ENCODE results near the gene TMEM123. TPM values are rescaled to one million over a fixed set of nuclear protein-coding genes. Genes with fewer than 3 reads are reported as not detected.

The TMEM123 gene
- total RNA-seq, 1 experiment from 2014 or later = 116 TPM

DNA sequence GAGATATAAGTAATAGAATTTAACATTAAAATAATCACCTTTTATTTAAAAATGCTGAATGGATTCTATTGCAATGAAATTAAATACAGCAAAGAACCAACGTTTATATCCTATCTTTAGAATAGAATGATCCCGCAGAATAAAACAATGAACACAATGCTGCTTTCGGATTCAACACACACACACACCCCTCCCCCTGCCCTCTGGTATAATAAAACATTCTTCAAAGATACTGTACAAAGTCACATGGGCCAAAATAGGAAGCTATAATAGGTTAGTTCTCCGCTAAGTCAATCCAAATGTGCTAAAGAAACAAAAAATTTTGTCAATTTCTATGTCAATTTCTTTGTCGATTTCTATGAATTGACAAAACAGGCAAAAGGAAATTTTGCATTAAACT lies 47.1 kb downstream of the TMEM123 start (continued):
- no peak for TF ChIP-seq PRRX2 (CRISPR knock-in tag; IDR thresholded peaks at IDR 0.05)

DNA sequence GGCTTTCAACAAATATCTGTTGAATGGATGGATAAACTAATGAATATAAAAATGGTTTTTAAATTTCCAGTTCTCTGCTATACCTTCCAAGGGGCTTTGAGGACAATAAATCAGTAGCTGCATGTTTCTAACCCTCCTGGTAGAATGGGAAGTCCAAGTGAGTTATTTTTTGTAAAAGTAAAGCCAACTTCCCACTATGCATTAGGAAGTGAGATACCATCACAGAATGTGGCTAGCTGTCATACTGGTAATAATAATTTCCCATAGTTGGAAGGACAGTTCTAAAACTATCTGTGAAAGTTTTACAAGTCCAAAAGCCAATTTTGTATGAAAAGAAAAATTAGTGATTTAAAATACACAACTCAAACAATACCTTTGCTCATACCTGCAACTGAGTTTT lies 50.0 kb downstream of the TMEM123 start:
- TF ChIP-seq, protein P1, sequence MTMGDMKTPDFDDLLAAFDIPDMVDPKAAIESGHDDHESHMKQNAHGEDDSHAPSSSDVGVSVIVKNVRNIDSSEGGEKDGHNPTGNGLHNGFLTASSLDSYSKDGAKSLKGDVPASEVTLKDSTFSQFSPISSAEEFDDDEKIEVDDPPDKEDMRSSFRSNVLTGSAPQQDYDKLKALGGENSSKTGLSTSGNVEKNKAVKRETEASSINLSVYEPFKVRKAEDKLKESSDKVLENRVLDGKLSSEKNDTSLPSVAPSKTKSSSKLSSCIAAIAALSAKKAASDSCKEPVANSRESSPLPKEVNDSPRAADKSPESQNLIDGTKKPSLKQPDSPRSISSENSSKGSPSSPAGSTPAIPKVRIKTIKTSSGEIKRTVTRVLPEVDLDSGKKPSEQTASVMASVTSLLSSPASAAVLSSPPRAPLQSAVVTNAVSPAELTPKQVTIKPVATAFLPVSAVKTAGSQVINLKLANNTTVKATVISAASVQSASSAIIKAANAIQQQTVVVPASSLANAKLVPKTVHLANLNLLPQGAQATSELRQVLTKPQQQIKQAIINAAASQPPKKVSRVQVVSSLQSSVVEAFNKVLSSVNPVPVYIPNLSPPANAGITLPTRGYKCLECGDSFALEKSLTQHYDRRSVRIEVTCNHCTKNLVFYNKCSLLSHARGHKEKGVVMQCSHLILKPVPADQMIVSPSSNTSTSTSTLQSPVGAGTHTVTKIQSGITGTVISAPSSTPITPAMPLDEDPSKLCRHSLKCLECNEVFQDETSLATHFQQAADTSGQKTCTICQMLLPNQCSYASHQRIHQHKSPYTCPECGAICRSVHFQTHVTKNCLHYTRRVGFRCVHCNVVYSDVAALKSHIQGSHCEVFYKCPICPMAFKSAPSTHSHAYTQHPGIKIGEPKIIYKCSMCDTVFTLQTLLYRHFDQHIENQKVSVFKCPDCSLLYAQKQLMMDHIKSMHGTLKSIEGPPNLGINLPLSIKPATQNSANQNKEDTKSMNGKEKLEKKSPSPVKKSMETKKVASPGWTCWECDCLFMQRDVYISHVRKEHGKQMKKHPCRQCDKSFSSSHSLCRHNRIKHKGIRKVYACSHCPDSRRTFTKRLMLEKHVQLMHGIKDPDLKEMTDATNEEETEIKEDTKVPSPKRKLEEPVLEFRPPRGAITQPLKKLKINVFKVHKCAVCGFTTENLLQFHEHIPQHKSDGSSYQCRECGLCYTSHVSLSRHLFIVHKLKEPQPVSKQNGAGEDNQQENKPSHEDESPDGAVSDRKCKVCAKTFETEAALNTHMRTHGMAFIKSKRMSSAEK (CRISPR knock-in tag; IDR thresholded peaks at IDR 0.05; ENCODE audit: borderline replicate concordance) = no peak
- TF ChIP-seq ZNF121 (CRISPR knock-in tag; IDR thresholded peaks at IDR 0.05) (no peak), ETV6 (CRISPR knock-in tag; IDR thresholded peaks at IDR 0.05) (no peak), ZNF219 (CRISPR knock-in tag; IDR thresholded peaks at IDR 0.05; ENCODE audit: borderline replicate concordance) (no peak), NFE2L1 (CRISPR knock-in tag; IDR thresholded peaks at IDR 0.05) (no peak), JUN (CRISPR knock-in tag; IDR thresholded peaks at IDR 0.05) (no peak), ZNF317 (CRISPR knock-in tag; IDR thresholded peaks at IDR 0.05; ENCODE audit: borderline replicate concordance, low read depth) (no peak)
- TF ChIP-seq, protein P2, sequence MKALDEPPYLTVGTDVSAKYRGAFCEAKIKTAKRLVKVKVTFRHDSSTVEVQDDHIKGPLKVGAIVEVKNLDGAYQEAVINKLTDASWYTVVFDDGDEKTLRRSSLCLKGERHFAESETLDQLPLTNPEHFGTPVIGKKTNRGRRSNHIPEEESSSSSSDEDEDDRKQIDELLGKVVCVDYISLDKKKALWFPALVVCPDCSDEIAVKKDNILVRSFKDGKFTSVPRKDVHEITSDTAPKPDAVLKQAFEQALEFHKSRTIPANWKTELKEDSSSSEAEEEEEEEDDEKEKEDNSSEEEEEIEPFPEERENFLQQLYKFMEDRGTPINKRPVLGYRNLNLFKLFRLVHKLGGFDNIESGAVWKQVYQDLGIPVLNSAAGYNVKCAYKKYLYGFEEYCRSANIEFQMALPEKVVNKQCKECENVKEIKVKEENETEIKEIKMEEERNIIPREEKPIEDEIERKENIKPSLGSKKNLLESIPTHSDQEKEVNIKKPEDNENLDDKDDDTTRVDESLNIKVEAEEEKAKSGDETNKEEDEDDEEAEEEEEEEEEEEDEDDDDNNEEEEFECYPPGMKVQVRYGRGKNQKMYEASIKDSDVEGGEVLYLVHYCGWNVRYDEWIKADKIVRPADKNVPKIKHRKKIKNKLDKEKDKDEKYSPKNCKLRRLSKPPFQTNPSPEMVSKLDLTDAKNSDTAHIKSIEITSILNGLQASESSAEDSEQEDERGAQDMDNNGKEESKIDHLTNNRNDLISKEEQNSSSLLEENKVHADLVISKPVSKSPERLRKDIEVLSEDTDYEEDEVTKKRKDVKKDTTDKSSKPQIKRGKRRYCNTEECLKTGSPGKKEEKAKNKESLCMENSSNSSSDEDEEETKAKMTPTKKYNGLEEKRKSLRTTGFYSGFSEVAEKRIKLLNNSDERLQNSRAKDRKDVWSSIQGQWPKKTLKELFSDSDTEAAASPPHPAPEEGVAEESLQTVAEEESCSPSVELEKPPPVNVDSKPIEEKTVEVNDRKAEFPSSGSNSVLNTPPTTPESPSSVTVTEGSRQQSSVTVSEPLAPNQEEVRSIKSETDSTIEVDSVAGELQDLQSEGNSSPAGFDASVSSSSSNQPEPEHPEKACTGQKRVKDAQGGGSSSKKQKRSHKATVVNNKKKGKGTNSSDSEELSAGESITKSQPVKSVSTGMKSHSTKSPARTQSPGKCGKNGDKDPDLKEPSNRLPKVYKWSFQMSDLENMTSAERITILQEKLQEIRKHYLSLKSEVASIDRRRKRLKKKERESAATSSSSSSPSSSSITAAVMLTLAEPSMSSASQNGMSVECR (CRISPR knock-in tag; IDR thresholded peaks at IDR 0.05; ENCODE audit: borderline replicate concordance) = no peak
- TF ChIP-seq, protein P3, sequence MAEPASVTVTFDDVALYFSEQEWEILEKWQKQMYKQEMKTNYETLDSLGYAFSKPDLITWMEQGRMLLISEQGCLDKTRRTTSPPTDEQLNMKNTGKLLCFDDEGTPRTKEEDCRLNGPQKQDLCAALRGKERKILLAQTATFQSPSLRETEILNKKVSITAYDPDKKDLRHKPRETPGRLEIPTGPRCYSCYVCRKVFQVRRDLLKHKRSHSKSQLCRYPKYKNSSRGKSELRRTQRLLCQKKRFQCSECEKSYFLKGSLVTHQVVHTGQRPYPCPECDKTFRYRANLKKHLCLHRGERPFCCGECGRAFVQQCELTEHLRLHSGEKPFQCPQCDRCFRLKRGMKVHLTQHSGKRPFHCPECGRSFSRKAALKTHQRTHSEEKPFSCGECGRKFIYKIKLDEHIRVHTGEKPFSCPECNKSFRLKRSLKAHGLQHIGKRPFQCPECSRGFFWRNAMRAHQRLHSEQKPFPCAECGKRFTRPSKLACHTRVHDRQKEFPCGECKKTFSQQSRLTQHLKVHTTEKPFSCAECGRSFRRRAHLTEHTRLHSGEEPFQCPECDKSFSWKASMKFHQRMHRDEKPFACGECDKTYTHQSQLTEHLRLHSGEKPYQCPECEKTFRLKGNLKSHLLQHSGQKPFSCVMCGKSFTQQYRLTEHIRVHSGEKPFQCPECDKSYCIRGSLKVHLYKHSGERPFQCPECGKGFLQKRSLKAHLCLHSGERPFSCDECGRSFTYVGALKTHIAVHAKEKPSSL (CRISPR knock-in tag; conservative IDR thresholded peaks at IDR 0.05) = no peak
- TF ChIP-seq, protein P4, sequence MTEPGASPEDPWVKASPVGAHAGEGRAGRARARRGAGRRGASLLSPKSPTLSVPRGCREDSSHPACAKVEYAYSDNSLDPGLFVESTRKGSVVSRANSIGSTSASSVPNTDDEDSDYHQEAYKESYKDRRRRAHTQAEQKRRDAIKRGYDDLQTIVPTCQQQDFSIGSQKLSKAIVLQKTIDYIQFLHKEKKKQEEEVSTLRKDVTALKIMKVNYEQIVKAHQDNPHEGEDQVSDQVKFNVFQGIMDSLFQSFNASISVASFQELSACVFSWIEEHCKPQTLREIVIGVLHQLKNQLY (CRISPR knock-in tag; IDR thresholded peaks at IDR 0.05) = no peak
- no peaks in the 10 kb centered on the region for H3K9me3 Mint-ChIP-seq
- DNase-seq (ENCODE audit: low spot score) (no peak), ATAC-seq (no peak)
- H3K36me3 Mint-ChIP-seq = peaks cover 23% of the 10 kb centered on the region
- peaks cover 3% of the 10 kb centered on the region for H3K4me1 Mint-ChIP-seq
- H3K27ac Mint-ChIP-seq = peak overlapping the region; percentile 19; the same call in 1 of the 2 replicates
- ChIA-PET POLR2A (no interaction called here), CTCF (no interaction called here)
- no peak overlapping the region for H3K4me3 Mint-ChIP-seq
- no peaks in the 10 kb centered on the region for H3K27me3 Mint-ChIP-seq (ENCODE audit: low read depth)

DNA sequence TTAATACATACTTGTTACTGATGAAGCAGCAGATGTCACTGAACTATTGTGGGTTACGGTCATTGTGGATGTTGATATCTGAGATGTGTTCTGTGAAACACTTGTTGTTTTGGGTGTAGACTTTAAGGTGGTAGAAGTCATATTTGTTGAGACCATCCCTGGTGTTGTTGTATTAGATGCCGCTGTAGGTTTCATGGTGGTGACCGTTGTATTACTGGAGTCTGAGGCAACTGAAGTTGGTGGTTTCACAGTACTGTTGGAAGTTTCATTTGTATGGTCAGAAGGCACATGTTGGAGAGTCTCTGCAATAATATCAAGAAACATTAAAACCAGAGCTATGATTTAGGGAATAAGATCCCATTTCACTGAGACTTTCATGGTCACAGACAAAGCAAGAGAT lies 50.7 kb downstream of the TMEM123 start:
- Mint-ChIP-seq H3K36me3 (peaks cover 28% of the 10 kb centered on the region), H3K27me3 (ENCODE audit: low read depth) (no peaks in the 10 kb centered on the region), H3K9me3 (no peaks in the 10 kb centered on the region), H3K27ac (no peak overlapping the region), H3K4me3 (no peak overlapping the region), H3K4me1 (peaks cover 2% of the 10 kb centered on the region)
- ChIA-PET POLR2A (no interaction called here), CTCF (interaction anchor here (1.8 kb wide), 1 partner anchor 11 kb away, joined by 6 read pairs; no protein-coding TSS in a partner anchor)
- no peak for DNase-seq (ENCODE audit: low spot score)
- no peak for ATAC-seq
- TF ChIP-seq ZNF121 (CRISPR knock-in tag; IDR thresholded peaks at IDR 0.05) (no peak), ETV6 (CRISPR knock-in tag; IDR thresholded peaks at IDR 0.05) (no peak), IRF2 (CRISPR knock-in tag; IDR thresholded peaks at IDR 0.05; ENCODE audit: borderline replicate concordance, low read depth) (no peak)
- TF ChIP-seq, protein P2 (CRISPR knock-in tag; IDR thresholded peaks at IDR 0.05; ENCODE audit: borderline replicate concordance) = no peak
- TF ChIP-seq, protein P5, sequence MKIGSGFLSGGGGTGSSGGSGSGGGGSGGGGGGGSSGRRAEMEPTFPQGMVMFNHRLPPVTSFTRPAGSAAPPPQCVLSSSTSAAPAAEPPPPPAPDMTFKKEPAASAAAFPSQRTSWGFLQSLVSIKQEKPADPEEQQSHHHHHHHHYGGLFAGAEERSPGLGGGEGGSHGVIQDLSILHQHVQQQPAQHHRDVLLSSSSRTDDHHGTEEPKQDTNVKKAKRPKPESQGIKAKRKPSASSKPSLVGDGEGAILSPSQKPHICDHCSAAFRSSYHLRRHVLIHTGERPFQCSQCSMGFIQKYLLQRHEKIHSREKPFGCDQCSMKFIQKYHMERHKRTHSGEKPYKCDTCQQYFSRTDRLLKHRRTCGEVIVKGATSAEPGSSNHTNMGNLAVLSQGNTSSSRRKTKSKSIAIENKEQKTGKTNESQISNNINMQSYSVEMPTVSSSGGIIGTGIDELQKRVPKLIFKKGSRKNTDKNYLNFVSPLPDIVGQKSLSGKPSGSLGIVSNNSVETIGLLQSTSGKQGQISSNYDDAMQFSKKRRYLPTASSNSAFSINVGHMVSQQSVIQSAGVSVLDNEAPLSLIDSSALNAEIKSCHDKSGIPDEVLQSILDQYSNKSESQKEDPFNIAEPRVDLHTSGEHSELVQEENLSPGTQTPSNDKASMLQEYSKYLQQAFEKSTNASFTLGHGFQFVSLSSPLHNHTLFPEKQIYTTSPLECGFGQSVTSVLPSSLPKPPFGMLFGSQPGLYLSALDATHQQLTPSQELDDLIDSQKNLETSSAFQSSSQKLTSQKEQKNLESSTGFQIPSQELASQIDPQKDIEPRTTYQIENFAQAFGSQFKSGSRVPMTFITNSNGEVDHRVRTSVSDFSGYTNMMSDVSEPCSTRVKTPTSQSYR (CRISPR knock-in tag; IDR thresholded peaks at IDR 0.05) = no peak
